NCI-H128 (cell line): ENCODE results near the gene MAGEF1.

Experiments
- DNase-seq: peaks from one replicate; lab custom pipeline; 2025; ENCODE audit not compliant: unreplicated experiment; lab: John Stamatoyannopoulos, UW

The MAGEF1 gene

DNA sequence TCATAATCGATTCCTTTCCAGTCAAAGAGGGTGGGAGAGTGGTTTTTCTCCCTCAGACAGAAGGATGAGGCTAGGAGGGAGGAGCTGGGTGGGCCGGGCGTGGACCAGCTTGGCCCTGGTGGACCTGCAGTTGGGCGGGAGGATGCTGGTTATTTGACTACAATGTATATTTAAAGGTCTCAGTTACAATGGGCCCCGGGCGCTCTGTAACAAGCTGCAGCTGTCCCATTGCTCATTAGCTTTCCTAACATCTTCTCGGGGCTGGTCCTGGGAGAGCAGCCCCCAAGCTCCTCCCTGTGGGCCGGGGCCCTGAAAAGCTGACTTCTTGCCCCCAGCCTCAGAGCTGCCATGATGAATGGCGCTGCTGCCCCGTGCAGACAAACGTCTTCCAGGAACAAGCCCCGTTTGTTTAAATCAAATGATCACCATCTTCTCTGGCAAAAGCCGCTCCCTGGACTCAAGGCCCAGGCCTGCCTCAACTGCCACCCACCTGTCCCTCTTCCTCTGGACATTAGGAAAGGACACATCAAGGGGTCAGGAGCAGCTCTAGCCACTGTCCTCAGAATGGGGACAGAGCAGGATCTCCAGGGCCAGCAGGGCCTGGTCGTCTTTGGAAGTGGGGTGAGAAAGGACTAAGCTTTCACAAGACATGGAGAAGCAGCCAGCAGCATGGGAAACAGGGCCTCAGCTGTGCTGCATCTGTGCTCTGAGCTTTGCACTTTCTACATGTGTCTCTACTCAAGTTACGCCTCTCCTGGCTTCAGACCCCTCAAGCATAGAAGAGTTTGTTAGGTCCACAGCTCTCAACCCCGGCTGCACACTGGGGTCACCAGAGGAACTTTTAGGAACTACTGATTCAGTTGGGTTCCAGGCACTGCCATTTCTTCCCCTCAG, 38.6 kb downstream of the MAGEF1 start:
- DNase-seq: no peak

GRCh38 chr3:184672335-184672734, 39.5 kb downstream of the MAGEF1 start:
- DNase-seq: no peak

DNA sequence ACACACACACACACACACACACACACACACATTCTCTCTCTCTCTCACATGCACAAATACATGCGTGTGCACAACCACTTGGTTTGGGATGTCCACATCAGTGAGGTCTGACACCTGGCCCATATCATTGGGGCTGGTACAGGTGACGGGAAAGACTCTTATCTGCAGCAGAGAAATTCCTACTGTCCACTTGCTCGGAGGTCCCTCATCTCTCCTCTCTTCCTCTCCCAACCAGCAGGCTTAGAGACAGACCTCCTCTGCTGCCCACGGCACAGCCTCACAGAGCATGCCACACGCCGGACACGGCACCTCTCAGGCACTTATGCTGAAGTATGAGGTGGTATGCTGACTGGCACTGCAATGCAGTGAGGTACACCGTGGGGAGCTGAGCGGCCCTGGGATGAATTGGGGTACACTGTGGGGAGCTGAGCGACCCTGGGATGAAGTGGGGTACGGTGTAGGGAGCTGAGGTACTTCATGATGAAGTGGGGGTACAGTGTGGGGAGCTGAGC, 41.7 kb downstream of the MAGEF1 start:
- no peak for DNase-seq

- no peak for DNase-seq
These were observed 42.3 kb downstream of the MAGEF1 start for GRCh38 chr3:184669578-184669977.

GRCh38 chr3:184666442-184666841, 45.4 kb downstream of the MAGEF1 start:
- no peak for DNase-seq

DNA sequence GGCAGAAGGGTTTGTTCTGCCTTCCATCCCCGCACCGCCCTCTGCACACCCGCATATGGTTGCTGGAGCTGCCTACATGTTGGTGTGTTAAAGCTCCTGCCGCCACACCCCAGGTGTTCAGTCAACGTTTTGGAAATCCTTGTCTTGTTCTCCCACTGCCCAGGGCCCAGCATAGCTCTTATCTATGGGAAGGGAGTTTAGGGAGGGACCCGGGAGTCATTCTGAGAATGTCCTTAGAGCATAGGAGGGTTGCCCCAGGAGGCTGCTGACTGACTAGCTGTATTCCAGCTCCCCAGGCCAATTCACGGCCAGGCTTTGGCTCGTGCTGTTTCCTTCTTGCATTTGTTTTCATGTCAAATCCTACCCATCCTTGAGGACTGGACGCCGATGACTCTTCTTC, 46.8 kb downstream of the MAGEF1 start:
- DNase-seq: no peak

- no peak for DNase-seq
These were observed 48.1 kb downstream of the MAGEF1 start for GRCh38 chr3:184663756-184664155.

DNA sequence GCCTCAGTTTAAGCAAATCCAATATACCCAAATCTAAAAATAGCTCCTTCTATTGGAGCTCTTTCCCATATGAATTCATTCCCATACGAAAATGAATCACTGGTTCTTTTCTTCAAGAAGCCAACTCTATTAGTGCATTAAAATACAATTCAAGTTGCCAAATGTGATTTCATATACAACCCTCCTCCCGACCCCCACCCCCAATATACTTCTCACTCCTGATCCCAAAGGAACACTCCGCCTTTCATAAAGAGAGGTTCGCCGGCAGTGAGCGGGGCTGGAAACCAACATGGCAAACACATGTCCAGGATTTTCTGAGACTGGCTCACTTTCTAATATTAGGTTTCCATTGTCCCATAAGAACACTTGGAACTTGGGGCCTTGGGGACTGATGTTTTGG, 48.5 kb downstream of the MAGEF1 start:
- no peak for DNase-seq

- no peak for DNase-seq
These were observed 49.7 kb downstream of the MAGEF1 start for GRCh38 chr3:184662187-184662586.

- DNase-seq: no peak
These were observed 50.9 kb downstream of the MAGEF1 start for GRCh38 chr3:184660931-184661330.
